BJ (cell line): ENCODE results near the gene NPFFR1. TPM values are rescaled to one million over a fixed set of nuclear protein-coding genes. Genes with fewer than 3 reads are reported as not detected.

Experiments
- CTCF ChIA-PET: fragments of 350-600 bp; formaldehyde crosslinking; extraction: SDS; loops from one replicate; lab custom pipeline; 2021; ENCODE audit warnings: antibody characterized with exemption, inconsistent platforms; lab: Yijun Ruan, JAX
- POLR2A ChIA-PET: fragments of 300-600 bp; sonication (Branson Sonifier 250); formaldehyde crosslinking; extraction: SDS; loops from one replicate; lab custom pipeline; 2021; ENCODE audit warnings: antibody characterized with exemption; lab: Charles Lee
- DNase-seq: peaks from one replicate; pipeline ENCODE4 v3.0.0-alpha.2; 2011; ENCODE audit warnings: low read depth
- H3K27me3 ChIP-seq: 2 replicates; pipeline ENCODE4 v1.6.0; 2011; ENCODE audit warnings: low read length; ENCODE audit not compliant: control insufficient read depth, insufficient read depth
- H3K36me3 ChIP-seq: 2 replicates; pipeline ENCODE4 v1.5.1; 2011; ENCODE audit warnings: low read length; ENCODE audit not compliant: control insufficient read depth, insufficient read depth
- H3K4me3 ChIP-seq: 2 replicates; pipeline ENCODE4 v1.5.1; 2011; ENCODE audit warnings: low read depth, mild to moderate bottlenecking, control low read depth, low read length
- CTCF ChIP-seq: IDR thresholded peaks from 2 replicates; pipeline ENCODE4 v1.5.1; 2011; ENCODE audit warnings: low read depth, mild to moderate bottlenecking, control low read depth, inconsistent platforms, low read length, moderate library complexity; ENCODE audit not compliant: insufficient read depth
- polyA plus RNA-seq: library from polyadenylated mRNA; depleted of rRNA; stranded (reverse); fragments of >200 nt; gene quantifications from 2 replicates; pipeline ENCODE4 v1.2.3, GENCODE V29; 2011

NPFFR1 gene
- polyA plus RNA-seq, 1 experiment, result not detected

- POLR2A ChIA-PET, result no interaction called here
Observed at GRCh38 chr10:70315815-70316214, 32.0 kb upstream of the NPFFR1 start.

GRCh38 chr10:70315276-70315675 is 31.5 kb upstream of the NPFFR1 start:
- ChIA-PET POLR2A (no interaction called here), CTCF (no interaction called here)

More at GRCh38 chr10:70315815-70316214, 32.0 kb upstream of the NPFFR1 start:
- DNase-seq, result no peak
- no peak overlapping the region for H3K4me3 ChIP-seq
- no peak for TF ChIP-seq CTCF
- H3K27me3 ChIP-seq, result no peaks in the 10 kb centered on the region
- H3K36me3 ChIP-seq, result no peaks in the 10 kb centered on the region
- CTCF ChIA-PET, result interaction anchor here (0.7 kb wide), 1 partner anchor 42 kb away, joined by 3 read pairs; no protein-coding TSS in a partner anchor

GRCh38 chr10:70312972-70313371 is 29.2 kb upstream of the NPFFR1 start:
- DNase-seq, result no peak
- Histone ChIP-seq H3K36me3 (no peaks in the 10 kb centered on the region), H3K4me3 (no peak overlapping the region), H3K27me3 (no peaks in the 10 kb centered on the region)
- ChIA-PET POLR2A (no interaction called here), CTCF (no interaction called here)
- no peak for TF ChIP-seq CTCF

More at GRCh38 chr10:70315276-70315675, 31.5 kb upstream of the NPFFR1 start:
- no peaks in the 10 kb centered on the region for H3K36me3 ChIP-seq
- no peak for DNase-seq
- H3K4me3 ChIP-seq, result no peak overlapping the region
- no peaks in the 10 kb centered on the region for H3K27me3 ChIP-seq
- TF ChIP-seq CTCF, result no peak

- ChIA-PET CTCF (interaction anchor here (1.0 kb wide), 1 partner anchor 9 kb away, joined by 4 read pairs; no protein-coding TSS in a partner anchor), POLR2A (no interaction called here)
- H3K27me3 ChIP-seq, result no peaks in the 10 kb centered on the region
- H3K36me3 ChIP-seq, result no peaks in the 10 kb centered on the region
- DNase-seq, result no peak
- TF ChIP-seq CTCF, result no peak
- no peak overlapping the region for H3K4me3 ChIP-seq
Observed at GRCh38 chr10:70312249-70312648, 28.4 kb upstream of the NPFFR1 start.

- no peak overlapping the region for H3K4me3 ChIP-seq
- POLR2A ChIA-PET, result no interaction called here
- CTCF ChIA-PET, result interaction anchor here (1.0 kb wide), 1 partner anchor 10 kb away, joined by 4 read pairs; no protein-coding TSS in a partner anchor
- DNase-seq, result no peak
- H3K36me3 ChIP-seq, result no peaks in the 10 kb centered on the region
- no peak for TF ChIP-seq CTCF
- H3K27me3 ChIP-seq, result no peaks in the 10 kb centered on the region
Observed at GRCh38 chr10:70311698-70312097, 27.9 kb upstream of the NPFFR1 start.
